ENCODE results near the gene CPNE7.

Gene CPNE7

GRCh38 chr16:89596061-89596689, 20.6 kb downstream of the CPNE7 start:
- POLR2A ChIA-PET: no interaction called here
- TF ChIP-seq ZNF248 (tag by site-specific recombination; IDR thresholded peaks at IDR 0.05) (no peak), ZNF548 (tag by site-specific recombination; IDR thresholded peaks at IDR 0.05) (no peak), ZNF433 (tag by site-specific recombination; IDR thresholded peaks at IDR 0.05; ENCODE audit: low read depth) (no peak), ZNF473 (tag by site-specific recombination; IDR thresholded peaks at IDR 0.05) (no peak), ZNF138 (tag by site-specific recombination; IDR thresholded peaks at IDR 0.05; ENCODE audit: borderline replicate concordance) (no peak), ZNF776 (tag by site-specific recombination; IDR thresholded peaks at IDR 0.05; ENCODE audit: borderline replicate concordance) (no peak), AEBP2 (tag by site-specific recombination; IDR thresholded peaks at IDR 0.05; ENCODE audit: borderline replicate concordance) (no peak), INSM2 (tag by site-specific recombination; IDR thresholded peaks at IDR 0.05) (no peak), ZNF239 (tag by site-specific recombination; IDR thresholded peaks at IDR 0.05) (no peak), ZBTB49 (tag by site-specific recombination; IDR thresholded peaks at IDR 0.05; ENCODE audit: low read depth) (no peak), ZNF350 (tag by site-specific recombination; IDR thresholded peaks at IDR 0.05) (no peak), PBX3 (CRISPR knock-in tag; IDR thresholded peaks at IDR 0.05) (no peak), PATZ1 (tag by site-specific recombination; IDR thresholded peaks at IDR 0.05) (no peak), GLI4 (tag by site-specific recombination; IDR thresholded peaks at IDR 0.05) (no peak), GFI1B (tag by site-specific recombination; IDR thresholded peaks at IDR 0.05) (no peak), ZNF701 (tag by site-specific recombination; IDR thresholded peaks at IDR 0.05) (no peak), ZNF24 (tag by site-specific recombination; IDR thresholded peaks at IDR 0.05) (no peak), PRDM10 (tag by site-specific recombination; IDR thresholded peaks at IDR 0.05) (no peak), ZNF169 (tag by site-specific recombination; IDR thresholded peaks at IDR 0.05) (no peak)
- CTCF ChIA-PET: no interaction called here

More at GRCh38 chr16:89596061-89596689, 20.6 kb downstream of the CPNE7 start:
- no peaks in the 10 kb centered on the region for H3K4me1 ChIP-seq (ENCODE audit: control insufficient read depth, insufficient read depth, low read length)
- no peaks in the 10 kb centered on the region for H3K36me3 ChIP-seq (ENCODE audit: control insufficient read depth in 2 of 2, insufficient read depth in 1 of 2, low read length in 2 of 2)
- no peaks in the 10 kb centered on the region for H3K9me3 ChIP-seq (ENCODE audit: control insufficient read depth, insufficient read depth, low read depth, low read length)
- no peak overlapping the region for H3K27ac ChIP-seq (ENCODE audit: extremely low read depth, low read depth, low read length)
- H3K4me3 ChIP-seq (ENCODE audit: low read depth, low read length): no peak overlapping the region

Measured in HEK293 (cell line).